Esophagus squamous epithelium (tissue), 4 donors: ENCODE results near the gene ITPK1.

ENCODE experiments used
- CTCF ChIP-seq, 6 experiments: fragments of 450-650 bp in 4 of 6; fragments of 200-600 bp in 2 of 6; sonication (generic) in 2 of 6; IDR thresholded peaks; one replicate each; pipeline ENCODE4 v1.5.1; 2016 to 2019; ENCODE audit warnings: antibody characterized with exemption in 6 of 6, mild to moderate bottlenecking in 4 of 6, moderate library complexity in 4 of 6
- POLR2A ChIP-seq, 4 donors: fragments of 450-650 bp; IDR thresholded peaks; one replicate each; pipeline ENCODE4 v1.6.1; 2017; ENCODE audit warnings: antibody characterized with exemption in 4 of 4, mild to moderate bottlenecking in 4 of 4, moderate library complexity in 3 of 4

- TF ChIP-seq CTCF (IDR thresholded peaks at IDR 0.05) (no peak), POLR2A (IDR thresholded peaks at IDR 0.05) (no peak)
Observed at GRCh38 chr14:93005838-93006237, 109.9 kb downstream of the ITPK1 start.
